Natural killer cell (primary cell): ENCODE data around the gene TMEM62. TPM values are rescaled to one million over a fixed set of nuclear protein-coding genes. Genes with fewer than 3 reads are reported as not detected.
"Not testable (repeated sequence)": the region's sequence is repeated elsewhere in the genome, so short reads cannot be mapped to it uniquely, and the experiment has no call there.

Experiments
- ATAC-seq, 3 donors: fragments of 150-1000 bp in 2 of 3; fragments of 200-7000 bp in 1 of 3; cut with Tn5 transposase; 1 replicate in 1 of 3; 2 replicates in 2 of 3; pipeline ENCODE4 v1.10.0; 2021; ENCODE audit warnings: mild to moderate bottlenecking in 2 of 3, moderate library complexity in 2 of 3
- DNase-seq, 2 donors: peaks; one replicate each; pipeline versions ENCODE4 v3.0.0 to v3.0.0-alpha.2; 2013 to 2021; ENCODE audit warnings: mixed read lengths in 1 of 2
- H3K27ac ChIP-seq: one replicate; pipeline ENCODE4 v1.5.1; 2013; ENCODE audit warnings: mild to moderate bottlenecking, low read length
- H3K27me3 ChIP-seq: one replicate; pipeline ENCODE4 v1.6.1; 2013; ENCODE audit warnings: low read length; ENCODE audit not compliant: control insufficient read depth, insufficient read depth
- H3K36me3 ChIP-seq: one replicate; pipeline ENCODE4 v1.6.1; 2013; ENCODE audit warnings: low read length; ENCODE audit not compliant: control insufficient read depth, insufficient read depth
- H3K4me1 ChIP-seq: one replicate; pipeline ENCODE4 v1.6.1; 2013; ENCODE audit warnings: low read length; ENCODE audit not compliant: control insufficient read depth, insufficient read depth
- H3K4me3 ChIP-seq: one replicate; pipeline ENCODE4 v1.5.1; 2013; ENCODE audit warnings: low read length
- H3K9me3 ChIP-seq: one replicate; pipeline ENCODE4 v1.6.1; 2013; ENCODE audit warnings: low read length; ENCODE audit not compliant: control insufficient read depth, insufficient read depth
- H3K27ac Mint-ChIP-seq, 2 donors: one replicate each; pipeline ENCODE4 v1.8.0; 2022; ENCODE audit warnings: mild to moderate bottlenecking in 2 of 2, mixed read lengths in 2 of 2, moderate library complexity in 1 of 2
- H3K27me3 Mint-ChIP-seq, 2 donors: one replicate each; pipeline ENCODE4 v1.8.0; 2022; ENCODE audit warnings: low read depth in 2 of 2, mixed read lengths in 2 of 2
- H3K36me3 Mint-ChIP-seq: one replicate; pipeline ENCODE4 v1.8.0; 2022; ENCODE audit warnings: mixed read lengths
- H3K4me1 Mint-ChIP-seq, 2 donors: one replicate each; pipeline ENCODE4 v1.8.0; 2022; ENCODE audit warnings: mixed read lengths in 2 of 2
- H3K4me3 Mint-ChIP-seq: one replicate; pipeline ENCODE4 v1.8.0; 2022; ENCODE audit warnings: mild to moderate bottlenecking, moderate library complexity, mixed read lengths
- H3K9me3 Mint-ChIP-seq, 2 donors: one replicate each; pipeline ENCODE4 v1.8.0; 2022; ENCODE audit warnings: mixed read lengths in 2 of 2
- WGBS: methylation state at CpG from one replicate; pipeline ENCODE4 v1.1.7; 2013; ENCODE audit warnings: missing lambda C conversion rate; ENCODE audit not compliant: insufficient coverage; 5-methylcytosine and 5-hydroxymethylcytosine counted together
- intact Hi-C: fragments of 100-400 bp; cut with micrococcal nuclease; formaldehyde crosslinking; loops from one replicate; pipeline ENCODE4 v1.14.2; 2022
- total RNA-seq, 4 donors: library from RNA; stranded (reverse); fragments of 120-200 nt in 1 of 4; gene quantifications; one replicate each; pipeline versions ENCODE4 v1.2.3 to v1.2.4, GENCODE V29; 2013 to 2022
- TF ChIP-seq, protein P1 (sequence below): fragments of 200-600 bp; IDR thresholded peaks from one replicate; pipeline ENCODE4 v1.8.0; 2022; ENCODE audit warnings: antibody characterized with exemption

Gene TMEM62
- total RNA-seq, 3 donors from 2014 or later (not counting 1 experiment from before 2014, with no cell fraction given): 39.4 to 43.8 (median 40.8) TPM

DNA sequence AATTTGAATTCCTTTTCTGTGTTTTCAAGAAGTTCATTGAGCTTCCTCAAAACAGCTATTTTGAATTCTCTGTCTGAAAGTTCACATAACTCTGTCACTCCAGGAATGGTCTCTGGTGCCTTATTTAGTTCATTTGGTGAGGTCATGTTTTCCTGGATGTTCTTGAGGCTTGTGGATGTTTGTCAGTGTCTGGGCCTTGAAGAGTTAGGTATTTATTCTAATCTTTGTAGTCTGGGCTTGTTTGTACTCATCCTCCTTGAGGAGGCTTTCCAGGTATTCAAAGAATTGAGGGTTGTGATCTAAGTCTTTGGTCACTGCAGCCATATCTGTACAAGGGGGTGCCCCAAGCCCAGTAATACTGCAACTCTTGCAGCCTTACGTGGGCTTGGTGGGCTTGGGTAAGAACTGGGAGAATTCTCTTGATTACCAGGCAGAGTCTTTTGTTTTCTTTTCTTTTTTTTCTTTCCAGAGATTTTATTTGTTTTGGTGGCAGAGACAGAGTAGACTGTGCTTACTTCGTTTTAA lies 32.5 kb downstream of the TMEM62 start:
- no peak overlapping the region for H3K4me3 Mint-ChIP-seq

DNA sequence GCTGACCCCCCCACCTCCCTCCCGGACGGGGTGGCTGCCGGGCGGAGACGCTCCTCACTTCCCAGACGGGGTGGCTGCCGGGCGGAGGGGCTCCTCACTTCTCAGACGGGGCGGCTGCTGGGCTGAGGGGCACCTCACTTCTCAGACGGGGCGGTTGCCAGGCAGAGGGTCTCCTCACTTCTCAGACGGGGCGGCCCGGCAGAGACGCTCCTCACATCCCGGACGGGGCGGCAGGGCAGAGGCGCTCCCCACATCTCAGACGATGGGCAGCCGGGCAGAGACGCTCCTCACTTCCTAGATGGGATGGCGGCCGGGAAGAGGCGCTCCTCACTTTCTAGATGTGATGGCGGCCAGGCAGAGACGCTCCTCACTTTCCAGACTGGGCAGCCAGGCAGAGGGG lies 33.9 kb downstream of the TMEM62 start:
- ATAC-seq, H3K4me3 Mint-ChIP-seq, H3K9me3 Mint-ChIP-seq, DNase-seq, H3K27ac ChIP-seq, H3K4me3 ChIP-seq, H3K27me3 ChIP-seq, intact Hi-C loops, H3K9me3 ChIP-seq, H3K36me3 Mint-ChIP-seq, H3K4me1 ChIP-seq, H3K4me1 Mint-ChIP-seq, H3K27ac Mint-ChIP-seq, H3K27me3 Mint-ChIP-seq: not testable (repeated sequence)
- 98% methylated on average over 21 of the region's 28 CpGs for WGBS
- H3K36me3 ChIP-seq: peaks cover 43% of the 10 kb centered on the region

More for the DNA sequence above, 32.5 kb downstream of the TMEM62 start:
- no peak overlapping the region for H3K27ac ChIP-seq
- H3K36me3 Mint-ChIP-seq: peaks cover 6% of the 10 kb centered on the region
- TF ChIP-seq, protein P1, sequence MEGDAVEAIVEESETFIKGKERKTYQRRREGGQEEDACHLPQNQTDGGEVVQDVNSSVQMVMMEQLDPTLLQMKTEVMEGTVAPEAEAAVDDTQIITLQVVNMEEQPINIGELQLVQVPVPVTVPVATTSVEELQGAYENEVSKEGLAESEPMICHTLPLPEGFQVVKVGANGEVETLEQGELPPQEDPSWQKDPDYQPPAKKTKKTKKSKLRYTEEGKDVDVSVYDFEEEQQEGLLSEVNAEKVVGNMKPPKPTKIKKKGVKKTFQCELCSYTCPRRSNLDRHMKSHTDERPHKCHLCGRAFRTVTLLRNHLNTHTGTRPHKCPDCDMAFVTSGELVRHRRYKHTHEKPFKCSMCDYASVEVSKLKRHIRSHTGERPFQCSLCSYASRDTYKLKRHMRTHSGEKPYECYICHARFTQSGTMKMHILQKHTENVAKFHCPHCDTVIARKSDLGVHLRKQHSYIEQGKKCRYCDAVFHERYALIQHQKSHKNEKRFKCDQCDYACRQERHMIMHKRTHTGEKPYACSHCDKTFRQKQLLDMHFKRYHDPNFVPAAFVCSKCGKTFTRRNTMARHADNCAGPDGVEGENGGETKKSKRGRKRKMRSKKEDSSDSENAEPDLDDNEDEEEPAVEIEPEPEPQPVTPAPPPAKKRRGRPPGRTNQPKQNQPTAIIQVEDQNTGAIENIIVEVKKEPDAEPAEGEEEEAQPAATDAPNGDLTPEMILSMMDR: no peak
- no peaks in the 10 kb centered on the region for H3K9me3 Mint-ChIP-seq
- H3K4me3 ChIP-seq: no peak overlapping the region
- WGBS: 71% methylated on average over 1 of the region's 2 CpGs
- DNase-seq (no peak), ATAC-seq (no peak)
- intact Hi-C loops: no loop called here
- H3K9me3 ChIP-seq: no peaks in the 10 kb centered on the region
- no peaks in the 10 kb centered on the region for H3K27me3 Mint-ChIP-seq
- no peaks in the 10 kb centered on the region for H3K27me3 ChIP-seq
- H3K36me3 ChIP-seq: peaks cover 46% of the 10 kb centered on the region
- H3K27ac Mint-ChIP-seq: no peak overlapping the region
- no peaks in the 10 kb centered on the region for H3K4me1 ChIP-seq
- H3K4me1 Mint-ChIP-seq: no peaks in the 10 kb centered on the region

DNA sequence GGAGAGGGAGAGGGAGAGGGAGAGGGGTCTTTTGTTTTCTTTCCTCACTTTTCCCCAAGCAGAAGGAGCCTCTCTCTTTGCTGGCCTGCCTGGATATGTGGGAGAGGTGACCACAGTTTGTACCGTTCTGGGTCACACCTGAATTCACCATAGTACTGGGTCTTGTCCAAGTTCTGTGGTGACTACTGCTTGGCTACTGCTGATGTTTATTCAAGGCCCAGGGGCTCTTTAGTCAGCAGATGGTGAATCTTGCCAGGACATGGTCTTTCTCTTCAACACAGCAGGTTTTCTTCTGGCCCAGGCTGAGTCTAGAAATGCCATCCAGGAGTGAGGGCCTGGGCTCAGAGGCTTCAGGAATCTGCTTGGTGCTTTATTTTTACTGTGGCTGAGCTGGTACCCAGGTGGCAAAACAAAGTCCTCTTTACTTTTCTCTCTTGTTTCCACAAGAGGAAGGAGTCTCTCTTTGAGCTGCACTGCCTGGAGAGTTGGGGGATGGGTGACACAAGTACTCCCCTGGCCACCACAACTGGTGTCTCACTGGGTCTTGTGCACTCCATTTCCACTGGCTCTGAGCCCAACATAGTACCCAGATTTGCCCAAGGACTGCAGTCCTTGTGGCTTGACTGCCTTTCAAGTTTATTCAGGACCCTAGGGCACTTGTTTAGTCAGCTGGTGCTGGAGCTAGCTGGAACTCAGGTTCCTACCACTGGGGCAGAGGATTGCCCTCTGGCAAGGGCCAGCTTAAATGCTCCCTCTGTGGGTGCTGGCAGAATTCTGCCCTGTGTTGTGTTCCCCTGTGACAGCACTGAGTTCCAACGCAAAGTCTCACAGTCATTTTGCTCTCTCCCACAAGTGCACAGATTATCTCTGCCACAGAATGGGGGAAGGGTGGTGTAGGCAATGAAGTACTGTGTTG lies 35.1 kb downstream of the TMEM62 start:
- H3K36me3 ChIP-seq: peaks cover 47% of the 10 kb centered on the region
- no peaks in the 10 kb centered on the region for H3K4me1 Mint-ChIP-seq

DNA sequence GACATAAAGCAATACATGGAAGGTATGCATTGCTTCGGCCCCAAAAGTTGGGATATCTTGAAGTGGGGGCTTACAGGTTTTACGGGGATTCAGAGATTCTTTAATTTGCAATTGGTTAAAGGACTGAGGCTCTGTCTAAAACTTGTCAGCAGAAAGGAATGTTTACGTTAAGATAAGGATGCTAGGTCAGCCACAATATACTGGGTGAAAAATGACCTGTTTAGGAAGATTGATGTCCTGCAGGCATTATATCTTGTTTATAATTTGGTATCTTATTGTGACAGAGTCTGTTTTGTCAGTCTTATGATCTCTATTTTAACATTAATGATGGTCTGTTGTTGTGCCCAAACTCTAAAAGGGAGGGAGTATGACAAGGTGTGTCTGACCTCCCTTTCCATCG lies 36.5 kb downstream of the TMEM62 start:
- Mint-ChIP-seq H3K27me3 (no peaks in the 10 kb centered on the region), H3K9me3 (no peaks in the 10 kb centered on the region), H3K4me3 (no peak overlapping the region), H3K36me3 (peaks cover 9% of the 10 kb centered on the region), H3K4me1 (no peaks in the 10 kb centered on the region), H3K27ac (no peak overlapping the region)
- no peak for DNase-seq
- TF ChIP-seq, protein P1: no peak
- H3K27me3 ChIP-seq: no peaks in the 10 kb centered on the region
- H3K4me3 ChIP-seq: no peak overlapping the region
- 98% methylated on average over 4 of the region's 4 CpGs for WGBS
- H3K27ac ChIP-seq: no peak overlapping the region
- no peaks in the 10 kb centered on the region for H3K9me3 ChIP-seq
- no peak for ATAC-seq
- intact Hi-C loops: no loop called here
- no peaks in the 10 kb centered on the region for H3K4me1 ChIP-seq
- peaks cover 42% of the 10 kb centered on the region for H3K36me3 ChIP-seq

More for the DNA sequence above, 35.1 kb downstream of the TMEM62 start:
- Mint-ChIP-seq H3K4me3 (no peak overlapping the region), H3K27ac (no peak overlapping the region), H3K36me3 (peaks cover 9% of the 10 kb centered on the region), H3K27me3 (no peaks in the 10 kb centered on the region), H3K9me3 (no peaks in the 10 kb centered on the region)
- DNase-seq (no peak), ATAC-seq (no peak)
- Histone ChIP-seq H3K27ac (no peak overlapping the region), H3K9me3 (no peaks in the 10 kb centered on the region), H3K4me1 (no peaks in the 10 kb centered on the region), H3K27me3 (no peaks in the 10 kb centered on the region), H3K4me3 (no peak overlapping the region)
- intact Hi-C loops: no loop called here
- 93% methylated on average over 2 of the region's 2 CpGs for WGBS
- TF ChIP-seq, protein P1: no peak

DNA sequence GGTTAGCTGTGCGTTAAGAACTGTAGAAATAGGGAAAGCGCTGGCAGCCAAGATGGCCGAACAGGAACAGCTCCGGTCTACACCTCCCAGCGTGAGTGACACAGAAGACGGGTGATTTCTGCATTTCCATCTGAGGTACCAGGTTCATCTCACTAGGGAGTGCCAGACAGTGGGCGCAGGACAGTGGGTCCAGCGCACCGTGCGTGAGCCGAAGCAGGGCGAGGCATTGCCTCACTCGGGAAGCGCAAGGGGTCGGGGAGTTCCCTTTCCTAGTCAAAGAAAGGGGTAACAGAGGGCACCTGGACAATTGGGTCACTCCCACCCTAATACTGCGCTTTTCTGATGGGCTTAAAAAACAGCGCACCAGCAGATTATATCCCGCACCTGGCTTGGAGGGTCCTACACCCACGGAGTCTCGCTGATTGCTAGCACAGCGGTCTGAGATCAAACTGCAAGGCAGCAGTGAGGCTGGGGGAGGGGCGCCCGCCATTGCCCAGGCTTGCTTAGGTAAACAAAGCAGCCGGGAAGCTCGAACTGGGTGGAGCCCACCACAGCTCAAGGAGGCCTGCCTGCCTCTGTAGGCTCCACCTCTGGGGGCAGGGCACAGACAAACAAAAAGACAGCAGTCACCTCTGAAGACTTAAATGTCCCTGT lies 42.4 kb downstream of the TMEM62 start:
- H3K4me1 ChIP-seq, H3K27me3 Mint-ChIP-seq, H3K4me3 ChIP-seq, intact Hi-C loops, H3K4me3 Mint-ChIP-seq, H3K36me3 Mint-ChIP-seq, H3K27me3 ChIP-seq, DNase-seq, ATAC-seq, H3K9me3 ChIP-seq, H3K27ac ChIP-seq, H3K4me1 Mint-ChIP-seq, H3K9me3 Mint-ChIP-seq, H3K27ac Mint-ChIP-seq: not testable (repeated sequence)
- 99% methylated on average over 22 of the region's 25 CpGs for WGBS
- H3K36me3 ChIP-seq: peaks cover 38% of the 10 kb centered on the region
